ENCODE results near the gene VPS13D. TPM values are rescaled to one million over a fixed set of nuclear protein-coding genes. Genes with fewer than 3 reads are reported as not detected.
"Not testable (repeated sequence)": the region's sequence is repeated elsewhere in the genome, so short reads cannot be mapped to it uniquely, and the experiment has no call there.

Gene VPS13D
- total RNA-seq, 6 experiments from 2014 or later, result 18.8 to 29.5 (median 21.5) TPM

GRCh38 chr1:12536023-12536639 lies 306.3 kb downstream of the VPS13D start:
- Mint-ChIP-seq H3K36me3 (ENCODE audit: low read depth) (peaks cover 9% of the 10 kb centered on the region; the same call in 1 of the 2 replicates), H3K4me3 (no peak overlapping the region), H3K27me3 (ENCODE audit: insufficient read depth) (peaks cover 8% of the 10 kb centered on the region), H3K4me1 (ENCODE audit: low read depth) (peaks cover 16% of the 10 kb centered on the region), H3K9me3 (peaks cover 15% of the 10 kb centered on the region), H3K27ac (no peak overlapping the region)
- no peak for TF ChIP-seq CTCF (IDR thresholded peaks at IDR 0.05)
- DNase-seq, result no peak

- peaks cover 15% of the 10 kb centered on the region for H3K9me3 Mint-ChIP-seq
- peaks cover 26% of the 10 kb centered on the region for H3K4me1 Mint-ChIP-seq (ENCODE audit: low read depth)
- no peak overlapping the region for H3K27ac Mint-ChIP-seq
- H3K4me3 Mint-ChIP-seq, result no peak overlapping the region
- H3K36me3 Mint-ChIP-seq (ENCODE audit: low read depth), result peaks cover 9% of the 10 kb centered on the region; the same call in 1 of the 2 replicates
- DNase-seq, result no peak
- no peak for TF ChIP-seq CTCF (IDR thresholded peaks at IDR 0.05)
- peaks cover 13% of the 10 kb centered on the region for H3K27me3 Mint-ChIP-seq (ENCODE audit: insufficient read depth)
These were observed 307.5 kb downstream of the VPS13D start for GRCh38 chr1:12537294-12537693.

GRCh38 chr1:12537906-12538461 lies 308.2 kb downstream of the VPS13D start:
- Mint-ChIP-seq H3K36me3 (ENCODE audit: low read depth) (peaks cover 9% of the 10 kb centered on the region; the same call in 1 of the 2 replicates), H3K27me3 (ENCODE audit: insufficient read depth) (peaks cover 13% of the 10 kb centered on the region), H3K4me3 (no peak overlapping the region), H3K4me1 (ENCODE audit: low read depth) (peaks cover 28% of the 10 kb centered on the region), H3K9me3 (peaks cover 15% of the 10 kb centered on the region), H3K27ac (no peak overlapping the region)
- DNase-seq, result no peak
- no peak for TF ChIP-seq CTCF (IDR thresholded peaks at IDR 0.05)

- Mint-ChIP-seq H3K27me3 (ENCODE audit: insufficient read depth) (peaks cover 15% of the 10 kb centered on the region), H3K4me1 (ENCODE audit: low read depth) (peaks cover 28% of the 10 kb centered on the region), H3K9me3 (peaks cover 15% of the 10 kb centered on the region)
- not testable (repeated sequence) for H3K4me3 Mint-ChIP-seq; H3K36me3 Mint-ChIP-seq (ENCODE audit: low read depth); DNase-seq; H3K27ac Mint-ChIP-seq
These were observed 308.7 kb downstream of the VPS13D start for GRCh38 chr1:12538536-12538935.

- Mint-ChIP-seq H3K36me3 (ENCODE audit: low read depth) (peaks cover 9% of the 10 kb centered on the region; the same call in 1 of the 2 replicates), H3K27ac (peak overlapping the region; percentile 83), H3K4me1 (ENCODE audit: low read depth) (peaks cover 28% of the 10 kb centered on the region), H3K27me3 (ENCODE audit: insufficient read depth) (peaks cover 18% of the 10 kb centered on the region), H3K4me3 (peak overlapping the region; percentile 42; the same call in 1 of the 2 replicates), H3K9me3 (peaks cover 15% of the 10 kb centered on the region)
- no peak for DNase-seq
- no peak for TF ChIP-seq CTCF (IDR thresholded peaks at IDR 0.05)
These were observed 309.5 kb downstream of the VPS13D start for GRCh38 chr1:12539320-12539704.
